OCI-LY7 (cell line): ENCODE data around the gene NIN. TPM values are rescaled to one million over a fixed set of nuclear protein-coding genes. Genes with fewer than 3 reads are reported as not detected.

Source experiments
- BruUV-seq: library from RNA; stranded (reverse); fragments of 400-500 nt; replicated peaks from 2 replicates; lab custom pipeline; 2021; lab: Mats Ljungman, UMichigan
- CTCF ChIA-PET: fragments of 300-600 bp; sonication (Branson Sonifier 250); formaldehyde crosslinking; loops from one replicate; lab custom pipeline; 2022; ENCODE audit warnings: antibody characterized with exemption; ENCODE audit not compliant: unreplicated experiment; lab: Charles Lee
- POLR2A ChIA-PET: fragments of 300-600 bp; sonication (Branson Sonifier 250); formaldehyde crosslinking; loops from one replicate; lab custom pipeline; 2022; ENCODE audit warnings: antibody characterized with exemption; lab: Charles Lee
- DNase-seq: peaks from one replicate; pipeline ENCODE4 v3.0.0-alpha.2; 2015; ENCODE audit warnings: low spot score
- H2AFZ ChIP-seq: fragments of 200-600 bp; sonication (generic), shearing (Covaris generic); 2 replicates; pipeline ENCODE4 v1.6.1; 2014; ENCODE audit warnings: mild to moderate bottlenecking, antibody characterized with exemption, low read length, moderate library complexity
- H3K27ac ChIP-seq: fragments of 200-600 bp; sonication (generic); 2 replicates; pipeline ENCODE4 v1.5.1; 2014; ENCODE audit warnings: mixed run types, low read depth, mild to moderate bottlenecking, moderate library complexity, low read length, inconsistent platforms; ENCODE audit not compliant: poor library complexity, severe bottlenecking
- H3K36me3 ChIP-seq: fragments of 200-600 bp; sonication (generic); 2 replicates; pipeline ENCODE4 v1.6.1; 2014; ENCODE audit warnings: mild to moderate bottlenecking, antibody characterized with exemption, low read length, moderate library complexity, mixed read lengths; ENCODE audit not compliant: insufficient read depth
- H3K4me1 ChIP-seq: fragments of 200-600 bp; sonication (generic); 2 replicates; pipeline ENCODE4 v1.5.1; 2014; ENCODE audit warnings: mild to moderate bottlenecking, low read length; ENCODE audit not compliant: insufficient read depth, poor library complexity, severe bottlenecking
- H3K4me2 ChIP-seq: fragments of 200-600 bp; sonication (generic); 2 replicates; pipeline ENCODE4 v1.6.1; 2014; ENCODE audit warnings: mild to moderate bottlenecking, low read length
- H3K4me3 ChIP-seq: fragments of 200-600 bp; sonication (generic); 2 replicates; pipeline ENCODE4 v1.5.1; 2014; ENCODE audit warnings: mild to moderate bottlenecking, low read depth, low read length; ENCODE audit not compliant: poor library complexity, severe bottlenecking
- H3K79me2 ChIP-seq: fragments of 200-600 bp; sonication (generic); 2 replicates; pipeline ENCODE4 v1.6.1; 2016; ENCODE audit warnings: low read depth, mild to moderate bottlenecking, low read length, moderate library complexity, mixed read lengths; ENCODE audit not compliant: insufficient read depth
- H3K9me2 ChIP-seq: fragments of 200-600 bp; sonication (generic); 2 replicates; pipeline ENCODE4 v1.6.1; 2016; ENCODE audit warnings: mild to moderate bottlenecking, low read length, mixed read lengths; ENCODE audit not compliant: insufficient read depth
- H3K9me3 ChIP-seq: fragments of 200-600 bp; sonication (generic); 2 replicates; pipeline ENCODE4 v1.6.1; 2014; ENCODE audit warnings: mild to moderate bottlenecking, mixed run types, low read length, mixed read lengths
- H4K20me1 ChIP-seq: fragments of 200-600 bp; sonication (generic); 2 replicates; pipeline ENCODE4 v1.6.1; 2014; ENCODE audit warnings: mild to moderate bottlenecking, antibody characterized with exemption, low read length, moderate library complexity, mixed read lengths; ENCODE audit not compliant: insufficient read depth
- EZH2phosphoT487 ChIP-seq: fragments of 200-600 bp; sonication (generic); IDR thresholded peaks from 2 replicates; pipeline ENCODE4 v1.6.1; 2018; ENCODE audit warnings: low read depth, borderline replicate concordance, mild to moderate bottlenecking, mixed run types, antibody characterized with exemption, low read length, moderate library complexity, mixed read lengths
- intact Hi-C: fragments of 100-400 bp; cut with micrococcal nuclease; formaldehyde crosslinking; loops from one replicate; pipeline ENCODE4 v1.10.0; 2022; ENCODE audit not compliant: unreplicated experiment
- total RNA-seq, 2 experiments: library from RNA; depleted of rRNA in 1 of 2; stranded (reverse); fragments of >200 nt in 1 of 2; shearing (Covaris generic) in 1 of 2; gene quantifications; 2 replicates each; pipeline ENCODE4 v1.2.3, GENCODE V29; 2014 to 2022
- TF ChIP-seq, protein P1 (sequence below): fragments of 200-600 bp; sonication (generic); conservative IDR thresholded peaks from 2 replicates; pipeline ENCODE4 v1.5.1; 2014; ENCODE audit warnings: mild to moderate bottlenecking, antibody characterized with exemption, low read length, moderate library complexity, mixed read lengths

The NIN gene
- total RNA-seq, 2 experiments from 2014 or later: 95.3 to 189 TPM

DNA sequence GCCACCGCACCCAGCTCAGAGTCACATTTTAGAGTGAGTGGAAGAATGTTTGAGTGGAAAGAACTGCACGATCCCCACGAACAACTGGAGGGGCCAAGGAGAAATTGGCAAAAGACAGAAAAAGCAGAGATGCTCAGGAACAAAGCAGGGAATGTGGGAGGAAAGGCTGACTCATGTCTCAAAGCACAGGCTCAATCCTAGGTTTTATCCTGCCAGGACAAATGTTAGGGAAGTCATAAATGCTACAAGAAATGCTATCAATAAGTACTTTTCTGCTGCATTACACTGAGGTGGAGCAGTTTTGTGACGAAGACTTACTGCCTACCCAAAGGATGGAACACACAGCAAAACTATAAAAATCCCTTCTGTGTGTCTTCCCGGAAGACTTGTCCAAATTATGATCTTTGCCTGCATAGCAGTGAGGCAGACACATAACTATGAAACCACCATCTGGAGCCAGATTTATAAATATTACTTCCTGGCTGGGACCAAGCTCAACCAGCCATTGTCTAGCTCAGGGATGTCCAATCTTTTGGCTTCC lies 26.7 kb downstream of the NIN start:
- no peaks in the 10 kb centered on the region for H3K9me3 ChIP-seq
- H3K9me2 ChIP-seq: no peaks in the 10 kb centered on the region
- no peak for TF ChIP-seq EZH2phosphoT487
- TF ChIP-seq, protein P1, sequence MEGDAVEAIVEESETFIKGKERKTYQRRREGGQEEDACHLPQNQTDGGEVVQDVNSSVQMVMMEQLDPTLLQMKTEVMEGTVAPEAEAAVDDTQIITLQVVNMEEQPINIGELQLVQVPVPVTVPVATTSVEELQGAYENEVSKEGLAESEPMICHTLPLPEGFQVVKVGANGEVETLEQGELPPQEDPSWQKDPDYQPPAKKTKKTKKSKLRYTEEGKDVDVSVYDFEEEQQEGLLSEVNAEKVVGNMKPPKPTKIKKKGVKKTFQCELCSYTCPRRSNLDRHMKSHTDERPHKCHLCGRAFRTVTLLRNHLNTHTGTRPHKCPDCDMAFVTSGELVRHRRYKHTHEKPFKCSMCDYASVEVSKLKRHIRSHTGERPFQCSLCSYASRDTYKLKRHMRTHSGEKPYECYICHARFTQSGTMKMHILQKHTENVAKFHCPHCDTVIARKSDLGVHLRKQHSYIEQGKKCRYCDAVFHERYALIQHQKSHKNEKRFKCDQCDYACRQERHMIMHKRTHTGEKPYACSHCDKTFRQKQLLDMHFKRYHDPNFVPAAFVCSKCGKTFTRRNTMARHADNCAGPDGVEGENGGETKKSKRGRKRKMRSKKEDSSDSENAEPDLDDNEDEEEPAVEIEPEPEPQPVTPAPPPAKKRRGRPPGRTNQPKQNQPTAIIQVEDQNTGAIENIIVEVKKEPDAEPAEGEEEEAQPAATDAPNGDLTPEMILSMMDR: no peak
- H3K27ac ChIP-seq: no peak overlapping the region
- H3K4me2 ChIP-seq: no peak overlapping the region
- H3K36me3 ChIP-seq: peaks cover 86% of the 10 kb centered on the region
- no peaks in the 10 kb centered on the region for H4K20me1 ChIP-seq
- CTCF ChIA-PET: interaction anchor here (1.4 kb wide), 1 partner anchor 12 kb away, joined by 4 read pairs; no protein-coding TSS in a partner anchor
- H3K4me3 ChIP-seq: no peak overlapping the region
- POLR2A ChIA-PET: interaction anchor here (0.9 to 12.2 kb wide), 5 partner anchors 10 to 46 kb away, joined by 3 to 156 read pairs (median 4); no protein-coding TSS in a partner anchor
- H3K4me1 ChIP-seq: peaks cover 20% of the 10 kb centered on the region
- DNase-seq: no peak
- H3K79me2 ChIP-seq: peaks cover 30% of the 10 kb centered on the region
- no peak overlapping the region for H2AFZ ChIP-seq
- BruUV-seq: no TSS peak
- intact Hi-C loops: no loop called here

DNA sequence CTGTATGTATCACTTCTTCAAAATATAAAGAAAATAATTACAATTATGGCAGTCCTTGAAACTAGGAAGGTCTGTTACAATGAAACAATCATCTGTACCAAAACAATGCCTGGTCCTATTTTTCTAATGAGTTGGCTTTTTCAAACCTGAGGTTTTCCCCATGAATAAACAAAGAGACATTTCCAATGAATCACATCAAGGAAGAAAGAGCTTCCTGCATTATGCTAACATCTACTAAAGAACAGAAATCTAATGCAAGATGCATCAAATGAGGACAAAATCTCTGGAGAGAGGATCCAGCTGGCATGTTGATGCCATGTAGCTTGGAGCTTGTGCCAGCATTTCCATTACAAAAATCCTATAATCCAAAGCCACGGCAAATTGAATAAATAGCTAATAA lies 29.3 kb downstream of the NIN start:
- no peak overlapping the region for H3K4me3 ChIP-seq
- peaks cover 46% of the 10 kb centered on the region for H3K4me1 ChIP-seq
- no peak overlapping the region for H2AFZ ChIP-seq
- no peak overlapping the region for H3K4me2 ChIP-seq
- DNase-seq: no peak
- intact Hi-C loops: no loop called here
- TF ChIP-seq EZH2phosphoT487: no peak
- TF ChIP-seq, protein P1: no peak
- ChIA-PET CTCF (interaction anchor here (0.7 kb wide), 1 partner anchor 8 kb away, joined by 9 read pairs; no protein-coding TSS in a partner anchor), POLR2A (interaction anchor here (0.7 to 12.2 kb wide), 6 partner anchors 7 to 193 kb away, joined by 3 to 156 read pairs (median 6); no protein-coding TSS in a partner anchor)
- H3K9me2 ChIP-seq: no peaks in the 10 kb centered on the region
- H3K27ac ChIP-seq: no peak overlapping the region
- H3K36me3 ChIP-seq: peaks cover 72% of the 10 kb centered on the region
- no peaks in the 10 kb centered on the region for H4K20me1 ChIP-seq
- BruUV-seq: no TSS peak
- peaks cover 22% of the 10 kb centered on the region for H3K79me2 ChIP-seq
- H3K9me3 ChIP-seq: no peaks in the 10 kb centered on the region

DNA sequence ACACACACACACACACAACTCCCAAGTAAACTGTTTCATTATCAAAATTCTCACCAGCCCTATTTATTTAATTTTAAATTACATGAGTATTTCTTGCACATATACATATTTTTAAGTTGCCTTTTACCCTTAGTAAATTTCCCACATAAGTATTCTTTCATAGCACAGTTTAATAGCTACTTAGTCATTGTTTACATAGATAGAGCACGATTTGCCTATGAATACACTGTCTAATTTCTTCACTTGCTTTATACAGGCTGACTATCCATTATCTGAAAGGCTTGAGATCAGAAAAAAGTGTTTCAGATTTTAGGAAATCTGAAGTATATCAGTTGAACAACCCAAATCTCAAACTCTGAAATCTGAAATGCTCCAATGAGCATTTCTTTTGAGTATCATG lies 30.9 kb downstream of the NIN start:
- peaks cover 39% of the 10 kb centered on the region for H3K79me2 ChIP-seq
- H3K9me3 ChIP-seq: no peaks in the 10 kb centered on the region
- CTCF ChIA-PET: no interaction called here
- H2AFZ ChIP-seq: no peak overlapping the region
- DNase-seq: no peak
- no peak overlapping the region for H3K4me3 ChIP-seq
- no TSS peak for BruUV-seq
- H3K27ac ChIP-seq: no peak overlapping the region
- no peaks in the 10 kb centered on the region for H3K9me2 ChIP-seq
- H3K4me1 ChIP-seq: peaks cover 62% of the 10 kb centered on the region
- no peak overlapping the region for H3K4me2 ChIP-seq
- POLR2A ChIA-PET: interaction anchor here (1.0 to 18.1 kb wide), 4 partner anchors 7 to 29 kb away, joined by 3 to 404 read pairs (median 81); partner anchors contain the start of gene NIN
- H3K36me3 ChIP-seq: peaks cover 68% of the 10 kb centered on the region
- H4K20me1 ChIP-seq: no peaks in the 10 kb centered on the region
- intact Hi-C loops: no loop called here
- TF ChIP-seq, protein P1: no peak
- no peak for TF ChIP-seq EZH2phosphoT487
